HG02610 (cell line): Measurements from ENCODE around the gene POLN.

Experiments
- ATAC-seq: cut with Tn5 transposase; IDR thresholded peaks from one replicate; pipeline ENCODE4 v1.9.1; 2021; ENCODE audit warnings: mild to moderate bottlenecking, moderate library complexity; ENCODE audit not compliant: unreplicated experiment

The POLN gene

GRCh38 chr4:2089222-2089621, 152.7 kb downstream of the POLN start:
- no peak for ATAC-seq

DNA sequence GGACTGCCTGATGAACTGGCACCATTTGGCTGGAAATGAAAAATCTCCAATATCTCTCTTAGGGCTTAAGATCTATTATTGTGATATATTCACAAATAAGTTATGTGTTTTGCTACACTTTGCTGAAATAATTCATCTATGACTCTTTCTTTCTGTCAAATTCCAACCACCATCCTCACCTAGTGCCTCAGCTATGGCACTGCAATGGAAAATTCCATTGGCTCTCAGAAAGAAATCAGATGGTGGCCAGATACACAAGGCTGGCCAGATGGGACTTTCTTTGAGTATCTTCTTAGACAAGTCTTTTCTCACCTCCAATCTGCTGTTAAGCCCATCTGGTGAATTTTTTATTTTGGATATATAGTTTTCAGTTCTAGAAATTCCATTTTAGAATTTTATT, 154.8 kb downstream of the POLN start:
- ATAC-seq: no peak

- ATAC-seq: no peak
These were observed 156.4 kb downstream of the POLN start for GRCh38 chr4:2085496-2085901.

DNA sequence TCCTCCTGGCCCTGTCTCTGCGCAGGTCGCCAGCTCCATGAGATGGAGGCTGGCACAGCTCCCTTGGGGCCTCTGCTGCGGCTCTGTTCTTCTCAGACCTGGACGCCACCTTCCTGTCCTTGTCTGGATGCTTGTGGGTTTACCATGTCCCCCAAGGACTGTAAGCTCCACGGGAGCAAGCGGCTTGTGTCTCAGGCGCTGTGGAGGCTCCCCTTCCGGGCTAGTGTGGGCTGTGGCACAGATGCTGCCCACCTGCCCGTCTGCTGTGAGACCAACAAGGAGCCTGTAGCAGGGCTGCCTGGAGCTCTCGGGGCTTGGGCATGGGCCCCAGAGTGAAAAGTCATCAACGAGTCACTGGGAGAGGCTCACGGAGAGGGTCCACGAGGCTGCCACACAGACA, 157.6 kb downstream of the POLN start:
- ATAC-seq: no peak

- ATAC-seq: no peak
These were observed 158.1 kb downstream of the POLN start for GRCh38 chr4:2083826-2084160.

- ATAC-seq: no peak
These were observed 158.7 kb downstream of the POLN start for GRCh38 chr4:2083116-2083825.

DNA sequence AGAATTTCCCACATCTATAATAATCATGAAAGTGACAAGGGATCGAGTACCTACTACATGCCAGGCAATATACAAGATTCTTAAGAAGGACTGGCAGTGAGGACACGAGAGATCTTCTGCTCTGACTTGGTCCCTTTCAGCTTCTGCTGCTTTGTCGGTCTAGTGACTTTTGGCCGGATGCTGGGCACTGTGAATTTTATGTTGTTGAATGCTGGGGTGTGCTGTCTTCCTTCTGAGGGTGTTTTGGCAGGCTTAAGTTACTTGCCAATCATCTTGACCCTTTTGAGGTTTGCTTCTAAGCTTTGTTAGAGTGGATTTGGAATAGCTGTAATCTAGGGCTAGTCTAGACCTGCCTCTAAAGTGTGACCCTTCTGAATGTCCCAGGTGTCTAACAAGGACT, 159.3 kb downstream of the POLN start:
- no peak for ATAC-seq

GRCh38 chr4:2082118-2082517, 159.8 kb downstream of the POLN start:
- no peak for ATAC-seq

DNA sequence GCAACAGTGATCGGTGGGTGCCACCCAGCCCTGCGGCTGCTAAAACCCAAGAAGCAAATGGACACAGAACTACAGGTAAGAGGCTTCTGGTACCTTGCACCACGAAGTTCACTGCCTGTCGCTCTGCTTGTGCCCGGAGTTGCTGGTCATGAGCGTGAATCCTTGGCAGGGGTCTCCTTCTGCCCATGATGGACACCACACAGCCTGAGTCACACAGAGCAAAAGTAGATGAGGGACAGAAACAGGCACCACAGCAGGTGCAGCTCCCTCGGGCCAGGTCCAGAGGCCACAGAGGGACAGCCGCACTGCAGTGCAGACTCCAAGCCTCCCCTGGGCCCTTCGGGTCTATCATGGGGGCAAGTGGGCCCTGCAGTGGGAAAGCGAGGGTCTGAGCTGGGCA, 160.4 kb downstream of the POLN start:
- no peak for ATAC-seq

GRCh38 chr4:2080429-2081300, 161.3 kb downstream of the POLN start:
- no peak for ATAC-seq

- no peak for ATAC-seq
These were observed 162.0 kb downstream of the POLN start for GRCh38 chr4:2079926-2080325.

- no peak for ATAC-seq
These were observed 162.9 kb downstream of the POLN start for GRCh38 chr4:2079006-2079405.

GRCh38 chr4:2078584-2078983, 163.3 kb downstream of the POLN start:
- ATAC-seq: no peak

DNA sequence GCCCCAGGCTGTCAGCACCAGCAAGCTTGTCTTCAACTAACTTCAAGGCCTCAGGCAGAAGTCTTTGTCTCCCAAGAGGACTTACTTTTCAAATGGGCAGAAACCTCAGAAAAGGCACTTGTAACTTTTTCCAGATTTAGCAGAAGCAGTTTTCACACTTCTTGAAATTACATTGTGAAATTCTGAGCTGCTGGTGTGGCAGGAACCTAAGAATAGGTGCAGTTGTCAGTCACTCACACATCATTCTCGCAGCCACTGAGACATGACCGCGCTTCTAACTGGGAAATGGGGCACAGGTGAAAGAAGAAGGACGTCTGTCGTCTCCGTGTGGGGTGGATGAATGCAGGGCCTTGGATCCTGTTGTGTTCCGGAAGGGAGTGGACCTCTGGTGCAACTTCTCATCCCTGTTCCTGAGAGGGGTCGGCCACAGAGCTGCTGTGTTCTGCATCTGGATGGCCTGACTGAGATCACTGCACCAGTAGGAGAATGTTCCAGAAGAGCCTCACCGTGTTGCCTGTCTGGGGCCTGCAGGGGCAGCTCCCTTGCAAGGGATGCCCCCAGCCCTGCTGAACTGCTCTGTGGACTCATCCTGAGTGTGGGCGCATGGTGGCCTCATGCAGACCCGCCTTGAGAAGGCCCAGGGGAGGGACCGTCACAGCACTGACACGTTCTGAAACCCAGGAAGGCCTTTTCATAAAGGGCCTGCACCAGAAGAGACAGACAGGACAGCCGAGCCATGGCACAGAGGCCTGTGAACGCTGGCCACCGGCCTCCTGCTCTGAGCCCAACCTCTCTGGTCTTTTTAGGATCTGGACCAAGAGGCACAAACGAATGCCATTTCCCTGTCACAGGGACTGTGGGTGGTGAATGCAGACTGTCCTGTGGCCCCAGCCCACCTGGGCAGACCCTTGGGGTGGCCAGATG, 164.1 kb downstream of the POLN start:
- no peak for ATAC-seq

DNA sequence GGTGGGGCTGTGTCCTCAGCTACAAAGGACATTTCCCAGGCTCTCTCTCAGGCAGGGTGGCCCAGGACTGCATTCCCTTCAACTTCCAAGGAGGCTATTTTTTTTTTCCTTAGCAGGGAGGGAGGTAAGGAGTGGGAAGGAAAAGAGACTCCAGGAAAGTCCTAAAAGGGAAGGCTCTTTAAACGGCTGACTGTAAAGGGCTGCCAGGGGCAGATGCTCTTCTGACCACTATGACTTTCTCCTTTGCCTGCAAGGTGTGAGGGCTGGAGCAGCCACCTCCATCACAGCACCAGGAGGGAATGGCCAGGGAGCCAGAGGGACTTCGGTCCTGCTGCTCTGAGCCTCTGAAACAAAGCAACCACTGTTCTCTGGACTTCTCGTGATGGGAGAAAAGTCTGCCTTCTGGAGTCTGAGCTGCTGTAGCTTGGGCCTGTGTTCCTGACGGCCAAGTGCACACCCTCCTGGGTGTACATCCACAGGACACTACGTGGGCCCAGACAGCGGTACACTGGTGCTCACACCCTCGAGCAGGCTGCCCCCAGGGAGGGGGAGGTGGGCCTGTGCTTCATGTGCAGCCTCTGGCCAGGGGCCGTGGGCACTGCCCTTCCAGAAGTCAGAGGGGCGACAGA, 164.9 kb downstream of the POLN start:
- no peak for ATAC-seq

GRCh38 chr4:2075987-2076907, 165.7 kb downstream of the POLN start:
- no peak for ATAC-seq

DNA sequence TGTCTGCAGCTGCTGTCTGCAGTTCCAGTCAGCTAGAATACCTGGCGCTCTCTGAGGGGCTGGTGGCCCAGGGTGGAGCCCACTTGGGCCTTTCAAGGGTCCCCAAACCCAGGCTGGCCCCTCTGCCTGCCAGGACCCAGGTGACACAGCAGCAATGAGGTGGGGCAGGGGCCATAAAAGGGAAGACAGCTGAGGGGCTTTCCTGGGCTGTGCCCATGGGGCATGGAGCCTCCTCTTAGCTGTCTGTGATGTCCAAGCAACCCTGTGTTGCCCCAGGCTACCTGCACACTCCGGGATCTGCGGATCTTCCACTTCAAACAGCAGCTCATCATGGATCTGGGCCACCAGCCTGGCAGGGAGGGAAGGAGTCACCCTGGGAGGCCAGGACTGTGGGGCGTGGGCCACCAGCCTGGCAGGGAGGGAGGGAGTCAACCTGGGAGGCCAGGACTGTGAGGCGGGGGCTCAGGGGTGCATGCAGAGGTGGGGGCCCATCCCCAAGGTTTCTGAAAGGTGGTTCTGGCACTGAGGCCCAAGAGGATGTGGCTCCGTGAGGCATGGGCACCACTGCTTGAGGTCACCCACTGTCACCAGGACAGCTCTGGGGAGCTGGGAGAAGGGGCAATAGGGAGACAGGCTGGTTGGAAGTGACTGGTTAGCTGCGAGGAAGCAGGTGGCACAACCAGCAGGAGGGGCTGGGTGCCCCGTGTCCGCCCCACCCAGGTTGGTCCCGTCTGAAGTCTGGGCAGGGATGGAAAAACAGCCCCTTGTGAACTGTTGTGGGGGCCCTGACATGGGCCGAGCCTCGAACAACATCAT, 166.5 kb downstream of the POLN start:
- ATAC-seq: no peak

- ATAC-seq: no peak
These were observed 167.3 kb downstream of the POLN start for GRCh38 chr4:2074588-2074987.
